ENCODE measurements around the gene TRIM34. TPM values are rescaled to one million over a fixed set of nuclear protein-coding genes. Genes with fewer than 3 reads are reported as not detected.
A peak's percentile ranks its signal among the peaks of the same experiment; 100 is the strongest.
"Not testable (repeated sequence)": the region's sequence is repeated elsewhere in the genome, so short reads cannot be mapped to it uniquely, and the experiment has no call there.

The TRIM34 gene
- total RNA-seq, 1 donor from 2014 or later, result 7.8 TPM

DNA sequence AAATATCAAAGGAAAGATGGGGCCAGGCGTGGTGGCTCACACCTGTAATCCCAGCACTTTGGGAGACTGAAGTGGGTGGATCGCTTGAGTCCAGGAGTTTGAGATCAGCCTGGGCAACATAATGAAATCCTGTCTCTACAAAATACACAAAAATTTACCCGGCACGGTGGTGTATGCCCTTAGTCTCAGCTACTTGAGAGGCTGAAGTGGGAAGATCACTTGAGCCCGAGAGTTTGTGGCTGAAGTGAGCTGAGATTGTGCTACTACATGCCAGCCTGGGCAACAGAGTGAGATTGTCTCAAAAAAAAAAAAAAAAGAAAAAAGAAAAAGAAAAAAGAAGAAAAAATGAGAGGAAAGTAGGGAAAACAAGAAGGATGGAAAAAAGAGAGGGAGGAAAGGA is 32.2 kb upstream of the TRIM34 start:
- no peak for DNase-seq (ENCODE audit: low read depth)
- no peak overlapping the region for H3K4me3 ChIP-seq (ENCODE audit: low read depth, low read length)
- TF ChIP-seq, protein P1, sequence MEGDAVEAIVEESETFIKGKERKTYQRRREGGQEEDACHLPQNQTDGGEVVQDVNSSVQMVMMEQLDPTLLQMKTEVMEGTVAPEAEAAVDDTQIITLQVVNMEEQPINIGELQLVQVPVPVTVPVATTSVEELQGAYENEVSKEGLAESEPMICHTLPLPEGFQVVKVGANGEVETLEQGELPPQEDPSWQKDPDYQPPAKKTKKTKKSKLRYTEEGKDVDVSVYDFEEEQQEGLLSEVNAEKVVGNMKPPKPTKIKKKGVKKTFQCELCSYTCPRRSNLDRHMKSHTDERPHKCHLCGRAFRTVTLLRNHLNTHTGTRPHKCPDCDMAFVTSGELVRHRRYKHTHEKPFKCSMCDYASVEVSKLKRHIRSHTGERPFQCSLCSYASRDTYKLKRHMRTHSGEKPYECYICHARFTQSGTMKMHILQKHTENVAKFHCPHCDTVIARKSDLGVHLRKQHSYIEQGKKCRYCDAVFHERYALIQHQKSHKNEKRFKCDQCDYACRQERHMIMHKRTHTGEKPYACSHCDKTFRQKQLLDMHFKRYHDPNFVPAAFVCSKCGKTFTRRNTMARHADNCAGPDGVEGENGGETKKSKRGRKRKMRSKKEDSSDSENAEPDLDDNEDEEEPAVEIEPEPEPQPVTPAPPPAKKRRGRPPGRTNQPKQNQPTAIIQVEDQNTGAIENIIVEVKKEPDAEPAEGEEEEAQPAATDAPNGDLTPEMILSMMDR (conservative IDR thresholded peaks at IDR 0.05; ENCODE audit: low read depth, low read length), result no peak

DNA sequence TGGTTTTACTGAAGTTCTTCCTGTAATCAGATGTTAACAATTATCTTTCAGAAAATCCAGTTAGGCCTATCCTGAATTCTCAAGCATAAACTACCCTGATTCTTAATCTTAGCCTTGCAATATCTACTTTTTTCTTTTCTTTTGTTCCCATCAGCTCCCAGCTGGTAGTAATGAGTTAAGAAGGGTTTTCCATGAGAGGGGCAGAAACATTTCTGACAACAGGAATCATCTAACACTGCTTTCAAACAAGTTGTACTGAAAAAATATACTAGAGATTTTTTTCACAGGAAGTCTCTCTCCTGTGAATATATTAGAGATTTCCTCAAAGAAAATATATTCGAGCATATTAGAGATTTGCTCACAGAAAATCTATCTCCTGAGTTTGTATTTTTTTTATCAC is 31.7 kb upstream of the TRIM34 start:
- H3K4me3 ChIP-seq (ENCODE audit: low read depth, low read length), result no peak overlapping the region
- no peak for DNase-seq (ENCODE audit: low read depth)

DNA sequence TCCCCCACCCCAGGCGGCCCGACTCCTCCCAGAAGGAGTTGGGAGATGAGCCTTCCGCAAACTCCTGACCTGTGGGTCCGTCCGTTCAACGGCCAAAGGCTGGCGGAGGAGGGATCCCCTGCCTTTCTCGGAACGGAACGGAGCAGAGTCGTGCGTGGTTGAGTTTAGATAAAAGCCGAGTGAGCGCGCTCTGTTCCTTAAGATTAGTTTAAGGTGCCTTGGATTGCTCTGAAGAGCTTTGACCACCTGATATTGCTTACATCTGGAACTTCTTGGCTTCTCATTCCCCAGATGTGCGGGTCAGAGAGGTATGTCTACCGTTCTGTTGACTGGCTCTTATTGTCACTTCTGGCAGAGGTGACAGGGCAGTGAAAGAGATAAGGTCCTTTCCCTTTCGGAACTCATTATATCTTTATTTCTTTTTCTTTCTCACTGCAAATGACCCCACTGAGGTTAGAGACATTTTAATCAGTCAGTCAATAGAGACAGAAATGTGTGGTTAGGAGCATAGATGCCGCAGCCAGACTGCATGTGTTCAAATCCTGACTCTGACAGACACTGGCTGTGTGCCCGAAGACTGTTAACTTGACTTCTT is 28.1 kb upstream of the TRIM34 start, which contains the start of gene TRIM6:
Gene TRIM6, plus strand, starts transcription at position 31 of the 595 bp plus-strand sequence. Its CDS starts 261 bp downstream, at position 292.
- TF ChIP-seq, protein P1 (conservative IDR thresholded peaks at IDR 0.05; ENCODE audit: low read depth, low read length), result no peak
- no peak for DNase-seq (ENCODE audit: low read depth)
- H3K4me3 ChIP-seq (ENCODE audit: low read depth, low read length), result peak within 1 kb of the TSS; percentile 68

More for the DNA sequence above, 31.7 kb upstream of the TRIM34 start:
- TF ChIP-seq, protein P1 (conservative IDR thresholded peaks at IDR 0.05; ENCODE audit: low read depth, low read length), result no peak

DNA sequence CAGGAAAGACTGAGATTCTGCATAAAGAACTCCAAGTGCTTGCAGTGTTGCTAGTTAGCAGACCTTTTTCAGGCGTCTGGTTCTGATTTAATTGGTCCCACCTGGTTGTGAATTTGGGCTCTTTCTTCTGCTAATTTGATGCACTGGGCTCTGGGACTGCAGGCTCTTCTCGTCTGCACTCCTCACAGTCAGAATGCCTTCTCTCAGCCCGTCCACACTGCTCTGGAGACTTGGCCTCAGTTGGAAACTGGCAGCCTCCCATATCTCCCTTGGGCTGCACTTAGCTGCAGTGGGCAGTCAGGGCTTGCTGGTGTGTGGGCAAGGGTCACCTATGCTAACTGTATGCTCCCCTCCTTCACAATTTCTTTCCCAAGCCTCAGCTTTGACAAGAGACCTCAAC is 26.8 kb upstream of the TRIM34 start:
- peak overlapping the region; percentile 68 for H3K4me3 ChIP-seq (ENCODE audit: low read depth, low read length)
- TF ChIP-seq, protein P1 (conservative IDR thresholded peaks at IDR 0.05; ENCODE audit: low read depth, low read length), result no peak
- no peak for DNase-seq (ENCODE audit: low read depth)

DNA sequence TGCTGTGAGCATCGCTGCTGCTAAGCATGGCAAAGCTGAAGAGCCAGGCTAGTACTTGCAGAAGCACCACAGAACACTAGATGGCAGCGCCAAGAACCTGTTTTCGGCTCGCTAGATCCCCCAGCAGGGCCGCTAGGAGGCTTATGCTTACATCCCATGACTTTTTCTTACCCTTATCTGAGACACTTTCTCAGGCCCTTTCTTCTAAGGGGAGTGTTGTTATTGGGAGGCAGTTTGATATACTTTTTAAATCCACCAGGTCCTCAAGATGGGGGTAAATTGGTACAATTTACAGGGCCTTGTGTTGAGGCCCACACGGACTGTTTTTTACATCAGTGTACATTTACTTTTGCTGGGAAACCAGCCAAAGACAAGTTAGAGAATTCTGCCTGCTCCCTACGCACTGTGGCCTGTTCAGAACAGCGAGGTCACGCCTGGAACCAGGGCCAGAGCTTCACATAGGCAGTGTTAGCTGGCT is 24.4 kb upstream of the TRIM34 start:
- TF ChIP-seq, protein P1 (conservative IDR thresholded peaks at IDR 0.05; ENCODE audit: low read depth, low read length), result peak; percentile 98
- peak; percentile 81 for DNase-seq (ENCODE audit: low read depth)
- peak overlapping the region; percentile 37 for H3K4me3 ChIP-seq (ENCODE audit: low read depth, low read length)

DNA sequence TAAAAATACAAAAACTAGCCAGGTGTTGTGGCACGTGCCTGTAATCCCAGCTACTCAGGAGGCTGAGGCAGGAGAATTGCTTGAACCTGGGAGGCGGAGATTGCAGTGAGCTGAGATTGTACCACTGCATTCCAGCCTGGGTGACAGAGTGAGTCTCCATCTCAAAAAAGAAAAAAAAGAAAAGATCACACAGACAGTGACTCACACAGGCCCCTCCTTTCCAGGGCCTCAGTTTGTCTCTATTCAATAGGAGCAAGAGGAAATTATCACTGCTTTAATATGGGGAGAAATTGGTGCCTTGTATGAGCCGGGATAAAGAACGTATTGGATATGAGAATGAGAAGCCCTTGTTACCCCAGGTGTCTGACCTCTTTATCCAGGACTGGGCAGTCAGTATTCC is 22.0 kb upstream of the TRIM34 start:
- not testable (repeated sequence) for H3K4me3 ChIP-seq (ENCODE audit: low read depth, low read length); DNase-seq (ENCODE audit: low read depth)

DNA sequence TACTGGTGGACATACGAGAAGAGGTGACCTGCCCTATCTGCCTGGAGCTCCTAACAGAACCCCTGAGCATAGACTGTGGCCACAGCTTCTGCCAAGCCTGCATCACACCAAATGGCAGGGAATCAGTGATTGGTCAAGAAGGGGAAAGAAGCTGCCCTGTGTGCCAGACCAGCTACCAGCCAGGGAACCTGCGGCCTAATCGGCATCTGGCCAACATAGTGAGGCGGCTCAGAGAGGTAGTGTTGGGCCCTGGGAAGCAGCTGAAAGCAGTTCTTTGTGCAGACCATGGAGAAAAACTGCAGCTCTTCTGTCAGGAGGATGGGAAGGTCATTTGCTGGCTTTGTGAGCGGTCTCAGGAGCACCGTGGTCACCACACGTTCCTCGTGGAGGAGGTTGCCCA is 21.5 kb upstream of the TRIM34 start:
- TF ChIP-seq, protein P1 (conservative IDR thresholded peaks at IDR 0.05; ENCODE audit: low read depth, low read length), result no peak
- no peak for DNase-seq (ENCODE audit: low read depth)
- H3K4me3 ChIP-seq (ENCODE audit: low read depth, low read length), result no peak overlapping the region
